Epidermal melanocyte (primary cell): ENCODE results near the gene TRIM16.
"Not testable (repeated sequence)": the region's sequence is repeated elsewhere in the genome, so short reads cannot be mapped to it uniquely, and the experiment has no call there.

Source experiments
- DNase-seq: peaks from one replicate; pipeline ENCODE4 v3.0.0; 2011; ENCODE audit warnings: low spot score; ENCODE audit not compliant: insufficient read length

TRIM16 gene

GRCh38 chr17:15619331-15620058, 64.6 kb downstream of the TRIM16 start, which contains the start of gene FBXW10B:
Gene FBXW10B (minus strand): TSS chr17:15619704. CDS start chr17:15619512, 192 bp downstream.
- not testable (repeated sequence) for DNase-seq

GRCh38 chr17:15616828-15617227, 67.3 kb downstream of the TRIM16 start:
- DNase-seq, result not testable (repeated sequence)

- DNase-seq, result not testable (repeated sequence)
These were observed 68.3 kb downstream of the TRIM16 start for GRCh38 chr17:15615850-15616249.

GRCh38 chr17:15613111-15613510, 71.0 kb downstream of the TRIM16 start:
- not testable (repeated sequence) for DNase-seq

GRCh38 chr17:15592960-15593359, 91.2 kb downstream of the TRIM16 start:
- DNase-seq, result not testable (repeated sequence)

GRCh38 chr17:15591986-15592385, 92.1 kb downstream of the TRIM16 start:
- not testable (repeated sequence) for DNase-seq

GRCh38 chr17:15590844-15591243, 93.3 kb downstream of the TRIM16 start:
- not testable (repeated sequence) for DNase-seq

GRCh38 chr17:15589544-15590536, 94.3 kb downstream of the TRIM16 start:
- DNase-seq, result not testable (repeated sequence)

GRCh38 chr17:15588017-15588416, 96.1 kb downstream of the TRIM16 start:
- DNase-seq, result not testable (repeated sequence)

GRCh38 chr17:15583313-15583712, 100.8 kb downstream of the TRIM16 start:
- not testable (repeated sequence) for DNase-seq

- DNase-seq, result not testable (repeated sequence)
These were observed 102.6 kb downstream of the TRIM16 start for GRCh38 chr17:15581462-15581861.
